Esophagus muscularis mucosa (tissue), 4 donors: ENCODE measurements around the gene VMAC. TPM values are rescaled to one million over a fixed set of nuclear protein-coding genes. Genes with fewer than 3 reads are reported as not detected.
A peak's percentile ranks its signal among the peaks of the same experiment; 100 is the strongest.

Source experiments
- DNase-seq: peaks from one replicate; pipeline ENCODE4 v3.0.0-alpha.2; 2017; ENCODE audit errors: extremely low spot score
- H3K27ac ChIP-seq, 4 donors: fragments of 200-600 bp; sonication (generic); replicated peaks in 1 of 4; 1 replicate in 3 of 4; 2 replicates in 1 of 4; pipeline ENCODE4 v1.5.1; 2016 to 2019; ENCODE audit warnings: mild to moderate bottlenecking in 1 of 4
- H3K27me3 ChIP-seq, 4 donors: fragments of 200-600 bp; sonication (generic); one replicate each; pipeline versions ENCODE4 v1.5.1 to v1.6.0; 2016 to 2019
- H3K36me3 ChIP-seq, 4 donors: fragments of 200-600 bp; sonication (generic); one replicate each; pipeline ENCODE4 v1.5.1; 2016 to 2019
- H3K4me1 ChIP-seq, 4 donors: fragments of 200-600 bp; sonication (generic); one replicate each; pipeline ENCODE4 v1.5.1; 2016 to 2019
- H3K4me3 ChIP-seq, 4 donors: fragments of 200-600 bp; sonication (generic); 1 replicate in 2 of 4; 2 replicates in 2 of 4; pipeline ENCODE4 v1.5.1; 2016 to 2019; ENCODE audit warnings: mild to moderate bottlenecking in 4 of 4, moderate library complexity in 1 of 4
- H3K9me3 ChIP-seq, 4 donors: fragments of 200-600 bp; sonication (generic); 1 replicate in 3 of 4; 2 replicates in 1 of 4; pipeline ENCODE4 v1.5.1; 2016 to 2019
- CTCF ChIP-seq, 3 experiments: fragments of 200-600 bp in 2 of 3; fragments of 450-650 bp in 1 of 3; sonication (generic) in 2 of 3; IDR thresholded peaks; one replicate each; pipeline ENCODE4 v1.5.1; 2017 to 2019; ENCODE audit warnings: antibody characterized with exemption in 3 of 3, mild to moderate bottlenecking in 2 of 3, moderate library complexity in 1 of 3
- EP300 ChIP-seq: sonication (generic); formaldehyde crosslinking; IDR thresholded peaks from one replicate; pipeline ENCODE4 v1.6.1; 2017; ENCODE audit warnings: antibody characterized with exemption
- POLR2A ChIP-seq: fragments of 450-650 bp; IDR thresholded peaks from one replicate; pipeline ENCODE4 v1.6.1; 2017; ENCODE audit warnings: antibody characterized with exemption, moderate library complexity, mild to moderate bottlenecking, low read depth
- POLR2AphosphoS5 ChIP-seq, 2 donors: sonication (generic); formaldehyde crosslinking; IDR thresholded peaks; one replicate each; pipeline ENCODE4 v1.6.1; 2017; ENCODE audit warnings: antibody characterized with exemption in 2 of 2
- WGBS: methylation state at CpG from one replicate; pipeline ENCODE4 v1.1.5; 2018; 5-methylcytosine and 5-hydroxymethylcytosine counted together
- intact Hi-C: fragments of 100-400 bp; cut with DNase I; formaldehyde crosslinking; loops from one replicate; pipeline ENCODE4 v1.15.1; 2023
- total RNA-seq, 4 donors: library from RNA; depleted of rRNA; stranded (reverse); fragments of >200 nt; gene quantifications; one replicate each; pipeline versions ENCODE4 v1.1.0 to v1.2.1, GENCODE V29; 2016

VMAC gene
- total RNA-seq, 4 donors from 2014 or later = 5.0 to 12.5 (median 7.6) TPM

GRCh38 chr19:5899728-5900526, 4.7 kb upstream of the VMAC start:
- 91% methylated on average over 13 of the region's 13 CpGs for WGBS
- H3K27me3 ChIP-seq = no peaks in the 10 kb centered on the region
- no peak overlapping the region for H3K27ac ChIP-seq
- no peaks in the 10 kb centered on the region for H3K9me3 ChIP-seq
- no peak overlapping the region for H3K4me3 ChIP-seq
- no peak for DNase-seq
- H3K36me3 ChIP-seq = peaks cover 20 to 59% (median 30%) of the 10 kb centered on the region in 4 donors
- no peak for TF ChIP-seq CTCF (IDR thresholded peaks at IDR 0.05)
- no peak for TF ChIP-seq POLR2AphosphoS5 (IDR thresholded peaks at IDR 0.05)
- no peak for TF ChIP-seq POLR2A
- peaks cover 25 to 47% (median 29%) of the 10 kb centered on the region in 4 donors for H3K4me1 ChIP-seq
- intact Hi-C loops = no loop called here

- DNase-seq = no peak
- TF ChIP-seq CTCF (IDR thresholded peaks at IDR 0.05) = no peak
- no peak for TF ChIP-seq EP300
- no peak for TF ChIP-seq POLR2AphosphoS5 (IDR thresholded peaks at IDR 0.05)
- TF ChIP-seq POLR2A = no peak
- Histone ChIP-seq H3K27ac (peak overlapping the region in 1 of 4 donors; percentile 10), H3K4me1 (peaks cover 26 to 57% (median 40%) of the 10 kb centered on the region in 4 donors), H3K27me3 (no peaks in the 10 kb centered on the region), H3K4me3 (no peak overlapping the region), H3K36me3 (peaks cover 9 to 48% (median 20%) of the 10 kb centered on the region in 4 donors), H3K9me3 (no peaks in the 10 kb centered on the region)
- 91% methylated on average over 8 of the region's 8 CpGs for WGBS
- intact Hi-C loops = no loop called here
Measured at GRCh38 chr19:5900976-5901375, 3.7 kb upstream of the VMAC start.

GRCh38 chr19:5903056-5903623, 1.5 kb upstream of the VMAC start:
- Histone ChIP-seq H3K27ac (peak overlapping the region; percentile 85 to 95 (median 92)), H3K4me3 (peak overlapping the region; percentile 65 to 97 (median 91)), H3K9me3 (no peaks in the 10 kb centered on the region), H3K36me3 (peaks cover 0 to 29% (median 7%) of the 10 kb centered on the region in 4 donors), H3K27me3 (no peaks in the 10 kb centered on the region), H3K4me1 (peaks cover 27 to 50% (median 44%) of the 10 kb centered on the region in 4 donors)
- intact Hi-C loops = no loop called here
- DNase-seq = no peak
- 2% methylated on average over 22 of the region's 27 CpGs for WGBS
- TF ChIP-seq EP300 (no peak), POLR2AphosphoS5 (IDR thresholded peaks at IDR 0.05) (no peak), POLR2A (no peak), CTCF (IDR thresholded peaks at IDR 0.05) (no peak)

GRCh38 chr19:5903624-5904351, 884 bp upstream of the VMAC start, which contains the start of gene NDUFA11:
Gene NDUFA11, minus strand, starts transcription at chr19:5903790. Its CDS starts 82 bp downstream, at chr19:5903708.
- Histone ChIP-seq H3K27me3 (no peaks in the 10 kb centered on the region), H3K4me3 (peak within 1 kb of the TSS; percentile 65 to 97 (median 91)), H3K36me3 (peaks cover 0 to 26% (median 10%) of the 10 kb centered on the region in 4 donors), H3K9me3 (no peaks in the 10 kb centered on the region), H3K27ac (peak within 1 kb of the TSS; percentile 85 to 95 (median 92)), H3K4me1 (peaks cover 27 to 50% (median 44%) of the 10 kb centered on the region in 4 donors)
- 0% methylated on average over 23 of the region's 57 CpGs for WGBS
- peak; percentile 100 for DNase-seq
- TF ChIP-seq POLR2A (peak; percentile 81), CTCF (IDR thresholded peaks at IDR 0.05) (no peak), EP300 (no peak), POLR2AphosphoS5 (IDR thresholded peaks at IDR 0.05) (peak; percentile 94)
- intact Hi-C loops = no loop called here
